ENCODE data around the gene POLD2. TPM values are rescaled to one million over a fixed set of nuclear protein-coding genes. Genes with fewer than 3 reads are reported as not detected.

The POLD2 gene
- total RNA-seq, 1 experiment from 2014 or later: 131 TPM

GRCh38 chr7:44142028-44142427 lies 18.7 kb upstream of the POLD2 start:
- no CpG with 5 or more reads among the region's 4 CpGs for WGBS (ENCODE audit: extremely low coverage, insufficient read length, low lambda C conversion rate)
- Histone ChIP-seq H2BK15ac (ENCODE audit: low read depth, low read length) (no peak overlapping the region), H3K4me1 (ENCODE audit: insufficient read depth, low read length) (no peaks in the 10 kb centered on the region), H2AK5ac (ENCODE audit: insufficient read length, low read length) (no peak overlapping the region), H3K18ac (ENCODE audit: insufficient read length, low read depth, low read length) (no peak overlapping the region), H3K9me3 (ENCODE audit: control insufficient read depth, low read depth, low read length) (no peaks in the 10 kb centered on the region), H3K56ac (ENCODE audit: insufficient read length, low read depth, low read length) (no peak overlapping the region), H3K27me3 (ENCODE audit: insufficient read depth, low read length) (peaks cover 8% of the 10 kb centered on the region; the same call in 1 of the 2 replicates), H3K4me2 (ENCODE audit: insufficient read depth, insufficient read length, low read length) (no peak overlapping the region), H4K91ac (ENCODE audit: insufficient read length, low read depth, low read length) (no peak overlapping the region), H3K9ac (ENCODE audit: extremely low read depth, insufficient read length, low read length) (no peak overlapping the region), H3K23me2 (ENCODE audit: insufficient read length, low read depth, low read length, poor library complexity, severe bottlenecking) (peaks cover 9% of the 10 kb centered on the region), H3K23ac (ENCODE audit: insufficient read length, low read depth, low read length) (no peak overlapping the region), H2BK12ac (ENCODE audit: insufficient read length, low read depth, low read length) (no peak overlapping the region), H2BK5ac (ENCODE audit: insufficient read length, low read length) (no peak overlapping the region), H3K14ac (ENCODE audit: insufficient read depth, low read length) (no peak overlapping the region), H3T11ph (ENCODE audit: low read length) (no peak overlapping the region), H4K20me1 (ENCODE audit: control insufficient read depth, insufficient read depth, insufficient read length) (no peaks in the 10 kb centered on the region), H3K79me2 (ENCODE audit: insufficient read depth, low read length) (no peaks in the 10 kb centered on the region), H3K27ac (ENCODE audit: insufficient read length, low read depth, low read length) (no peak overlapping the region), H4K8ac (replicated peaks; ENCODE audit: insufficient read length, low read depth, low read length) (no peak overlapping the region), H2BK20ac (ENCODE audit: low read depth, low read length, poor library complexity, severe bottlenecking) (no peak overlapping the region), H3K4ac (ENCODE audit: low read depth, low read length) (no peak overlapping the region), H2BK120ac (ENCODE audit: low read depth, low read length, poor library complexity, severe bottlenecking) (no peak overlapping the region), H3K79me1 (ENCODE audit: insufficient read depth, low read depth, low read length, poor library complexity, severe bottlenecking) (no peaks in the 10 kb centered on the region), H2AFZ (ENCODE audit: low read length) (no peak overlapping the region), H4K5ac (ENCODE audit: insufficient read length, low read depth, low read length) (no peak overlapping the region)
- Mint-ChIP-seq H3K27me3 (ENCODE audit: low read depth) (peaks cover 58% of the 10 kb centered on the region), H3K9me3 (no peaks in the 10 kb centered on the region), H3K27ac (no peak overlapping the region), H3K4me1 (peaks cover 9 to 17% of the 10 kb centered on the region in 2 experiments), H3K36me3 (ENCODE audit: insufficient read depth in 1 of 3, low read depth in 3 of 3) (no peaks in the 10 kb centered on the region; a peak in 1 of 7 replicates), H3K4me3 (no peak overlapping the region)
- DNase-seq: no peak
- no peak for TF ChIP-seq CTCF (conservative IDR thresholded peaks at IDR 0.05)
